Measurements from ENCODE around the gene NACC2.

DNA sequence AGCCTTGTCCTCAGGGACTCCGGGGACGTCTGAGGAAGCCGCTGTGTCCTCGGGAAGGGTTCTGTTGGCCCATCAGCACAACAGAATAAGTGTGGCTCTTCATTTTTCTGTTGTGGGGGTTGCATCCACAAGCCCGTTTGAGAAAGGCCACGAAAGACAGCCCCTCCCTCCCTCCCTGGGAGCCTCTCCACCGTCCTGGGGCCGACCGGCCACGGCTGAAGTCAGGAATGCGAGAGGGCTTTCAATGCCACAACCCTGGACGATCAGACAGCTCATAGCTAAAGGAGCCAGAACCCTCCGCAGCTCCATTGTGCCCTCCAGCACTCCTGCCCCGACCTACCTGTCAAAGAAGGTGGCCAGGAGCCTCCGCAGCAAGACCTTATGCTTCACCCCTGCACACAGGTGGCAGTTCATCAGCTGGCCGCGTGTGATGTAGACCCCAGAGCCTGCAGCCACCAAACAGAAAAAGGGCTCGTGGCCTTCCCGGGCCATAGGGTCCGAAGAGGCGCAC, 81.5 kb downstream of the NACC2 start:
- TF ChIP-seq, protein P1, sequence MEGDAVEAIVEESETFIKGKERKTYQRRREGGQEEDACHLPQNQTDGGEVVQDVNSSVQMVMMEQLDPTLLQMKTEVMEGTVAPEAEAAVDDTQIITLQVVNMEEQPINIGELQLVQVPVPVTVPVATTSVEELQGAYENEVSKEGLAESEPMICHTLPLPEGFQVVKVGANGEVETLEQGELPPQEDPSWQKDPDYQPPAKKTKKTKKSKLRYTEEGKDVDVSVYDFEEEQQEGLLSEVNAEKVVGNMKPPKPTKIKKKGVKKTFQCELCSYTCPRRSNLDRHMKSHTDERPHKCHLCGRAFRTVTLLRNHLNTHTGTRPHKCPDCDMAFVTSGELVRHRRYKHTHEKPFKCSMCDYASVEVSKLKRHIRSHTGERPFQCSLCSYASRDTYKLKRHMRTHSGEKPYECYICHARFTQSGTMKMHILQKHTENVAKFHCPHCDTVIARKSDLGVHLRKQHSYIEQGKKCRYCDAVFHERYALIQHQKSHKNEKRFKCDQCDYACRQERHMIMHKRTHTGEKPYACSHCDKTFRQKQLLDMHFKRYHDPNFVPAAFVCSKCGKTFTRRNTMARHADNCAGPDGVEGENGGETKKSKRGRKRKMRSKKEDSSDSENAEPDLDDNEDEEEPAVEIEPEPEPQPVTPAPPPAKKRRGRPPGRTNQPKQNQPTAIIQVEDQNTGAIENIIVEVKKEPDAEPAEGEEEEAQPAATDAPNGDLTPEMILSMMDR (IDR thresholded peaks at IDR 0.05) = no peak
- TF ChIP-seq EP300 (IDR thresholded peaks at IDR 0.05) = no peak
